Cardiac atrium fibroblast (primary cell): ENCODE data around the gene ZNF772. TPM values are rescaled to one million over a fixed set of nuclear protein-coding genes. Genes with fewer than 3 reads are reported as not detected.

Experiments
- total RNA-seq: library from RNA; depleted of rRNA; stranded (reverse); fragments of >200 nt; gene quantifications from 2 replicates; pipeline ENCODE4 v1.2.3, GENCODE V29; 2015

Gene ZNF772
- total RNA-seq = 13.4 and 18.8 TPM in 2 replicates

GRCh38 chr19:57477191-57478008, at the start of gene ZNF772:
Gene ZNF772, minus strand, starts transcription at chr19:57477566. Its CDS starts 257 bp downstream, at chr19:57477309.

GRCh38 chr19:57499680-57500395, 22.5 kb upstream of the ZNF772 start, which contains the start of gene ZNF773:
Gene ZNF773, plus strand, starts transcription at chr19:57499938. Its CDS starts 143 bp downstream, at chr19:57500081.

GRCh38 chr19:57487477-57488298, 10.3 kb upstream of the ZNF772 start, which contains the start of gene ZNF419:
Gene ZNF419, plus strand, starts transcription at chr19:57487750. Its CDS starts 201 bp downstream, at chr19:57487951.

GRCh38 chr19:57435062-57435978, 42.0 kb downstream of the ZNF772 start, which contains the start of gene ZNF749:
Gene ZNF749, plus strand, starts transcription at chr19:57435325. Its CDS starts 254 bp downstream, at chr19:57435579.

Other genes with a start within 250 kb of the ZNF772 start
- not detected in 2 replicates for gene AURKC, start 246.5 kb downstream of the ZNF772 start, total RNA-seq
- 8.7 and 13.0 TPM in 2 replicates for gene ZNF805, start 236.9 kb downstream of the ZNF772 start, total RNA-seq
- 33.8 and 44.1 TPM in 2 replicates for gene ZNF460, start 197.1 kb downstream of the ZNF772 start, total RNA-seq
- gene ZNF543, start 157.1 kb downstream of the ZNF772 start, total RNA-seq = 3.1 and 10.0 TPM in 2 replicates
- 5.0 and 8.7 TPM in 2 replicates for gene ZNF304, start 126.3 kb downstream of the ZNF772 start, total RNA-seq
- gene TRAPPC2B, start 114.0 kb downstream of the ZNF772 start, total RNA-seq = 6.3 and 12.5 TPM in 2 replicates
- 3.1 and 5.0 TPM in 2 replicates for gene ZNF547, start 114.0 kb downstream of the ZNF772 start, total RNA-seq
- 10.0 and 22.0 TPM in 2 replicates for gene ZNF548, start 87.7 kb downstream of the ZNF772 start, total RNA-seq
- 2.9 and 4.0 TPM in 2 replicates for gene ZNF17, start 66.4 kb downstream of the ZNF772 start, total RNA-seq
- gene ZNF749, start 42.2 kb downstream of the ZNF772 start, total RNA-seq = 2.9 and 5.0 TPM in 2 replicates
- 0.16 TPM in 1 of 2 replicates, not detected in the other for gene VN1R1, start 20.4 kb downstream of the ZNF772 start, total RNA-seq
- 6.6 and 17.0 TPM in 2 replicates for gene ZNF419, start 10.2 kb upstream of the ZNF772 start, total RNA-seq
- gene ZNF773, start 22.4 kb upstream of the ZNF772 start, total RNA-seq = 15.4 and 21.5 TPM in 2 replicates
- 3.6 and 4.2 TPM in 2 replicates for gene ZNF549, start 49.8 kb upstream of the ZNF772 start, total RNA-seq
- 10.1 and 12.8 TPM in 2 replicates for gene ZNF550, start 82.3 kb upstream of the ZNF772 start, total RNA-seq
- 4.0 and 8.1 TPM in 2 replicates for gene ZNF416, start 101.3 kb upstream of the ZNF772 start, total RNA-seq
- 6.3 and 7.9 TPM in 2 replicates for gene ZIK1, start 106.6 kb upstream of the ZNF772 start, total RNA-seq
- 0.49 and 11.7 TPM in 2 replicates for gene ZNF530, start 122.3 kb upstream of the ZNF772 start, total RNA-seq
- 12.8 and 23.3 TPM in 2 replicates for gene ZNF134, start 136.7 kb upstream of the ZNF772 start, total RNA-seq
- gene ZNF211, start 155.6 kb upstream of the ZNF772 start, total RNA-seq = 3.8 and 7.0 TPM in 2 replicates
- gene ZSCAN4, start 191.4 kb upstream of the ZNF772 start, total RNA-seq = not detected in 2 replicates
- 5.2 and 6.8 TPM in 2 replicates for gene ZNF551, start 204.4 kb upstream of the ZNF772 start, total RNA-seq
- gene ZNF154, start 231.6 kb upstream of the ZNF772 start, total RNA-seq = 2.0 and 2.6 TPM in 2 replicates